Astrocyte (in vitro differentiated cells and primary cell): ENCODE data around the gene KIAA0408. TPM values are rescaled to one million over a fixed set of nuclear protein-coding genes. Genes with fewer than 3 reads are reported as not detected.

ENCODE experiments used
- DNase-seq: peaks from one replicate; pipeline ENCODE4 v3.0.0-alpha.2; 2010; ENCODE audit warnings: low read depth
- FAIRE-seq: peaks from 2 replicates; lab custom pipeline; 2011; peaks lifted over from hg19 to GRCh38; lab: Jason Lieb, UNC
- H2AFZ ChIP-seq: 2 replicates; pipeline ENCODE4 v1.6.0; 2012; ENCODE audit warnings: low read depth, low read length, inconsistent platforms
- H3K27ac ChIP-seq: 2 replicates; pipeline ENCODE4 v1.5.1; 2011; ENCODE audit warnings: low read depth, low read length, inconsistent platforms
- H3K27me3 ChIP-seq: 2 replicates; pipeline ENCODE4 v1.6.0; 2011; ENCODE audit warnings: low read length, inconsistent platforms; ENCODE audit not compliant: insufficient read depth
- H3K36me3 ChIP-seq: 2 replicates; pipeline ENCODE4 v1.5.1; 2011; ENCODE audit warnings: low read length, inconsistent platforms; ENCODE audit not compliant: insufficient read depth
- H3K4me1 ChIP-seq: 2 replicates; pipeline ENCODE4 v1.5.1; 2011; ENCODE audit warnings: low read length, inconsistent platforms; ENCODE audit not compliant: insufficient read depth
- H3K4me2 ChIP-seq: 2 replicates; pipeline ENCODE4 v1.6.0; 2012; ENCODE audit warnings: low read length, inconsistent platforms
- H3K4me3 ChIP-seq: 2 replicates; pipeline ENCODE4 v1.5.1; 2011; ENCODE audit warnings: low read depth, mild to moderate bottlenecking, low read length, inconsistent platforms; ENCODE audit not compliant: insufficient read depth
- H3K79me2 ChIP-seq: 2 replicates; pipeline ENCODE4 v1.6.0; 2012; ENCODE audit warnings: mild to moderate bottlenecking, low read length, inconsistent platforms; ENCODE audit not compliant: insufficient read depth
- H3K9ac ChIP-seq: 2 replicates; pipeline ENCODE4 v1.6.0; 2012; ENCODE audit warnings: mild to moderate bottlenecking, low read length, inconsistent platforms
- H3K9me3 ChIP-seq: 2 replicates; pipeline ENCODE4 v1.5.1; 2012; ENCODE audit warnings: low read depth, mild to moderate bottlenecking, low read length, inconsistent platforms; ENCODE audit not compliant: insufficient read depth
- H4K20me1 ChIP-seq: 2 replicates; pipeline ENCODE4 v1.6.0; 2012; ENCODE audit warnings: low read length, inconsistent platforms; ENCODE audit not compliant: insufficient read depth
- H3K27ac Mint-ChIP-seq: one replicate; pipeline ENCODE4 v1.8.0; 2021; ENCODE audit warnings: mild to moderate bottlenecking, mixed read lengths; ENCODE audit not compliant: unreplicated experiment
- H3K27me3 Mint-ChIP-seq: one replicate; pipeline ENCODE4 v1.8.0; 2021; ENCODE audit warnings: low read depth, mixed read lengths; ENCODE audit not compliant: unreplicated experiment
- H3K36me3 Mint-ChIP-seq: one replicate; pipeline ENCODE4 v1.8.0; 2021; ENCODE audit warnings: low read depth, mixed read lengths; ENCODE audit not compliant: unreplicated experiment
- H3K4me1 Mint-ChIP-seq: one replicate; pipeline ENCODE4 v1.8.0; 2021; ENCODE audit warnings: low read depth, mixed read lengths; ENCODE audit not compliant: unreplicated experiment
- H3K4me3 Mint-ChIP-seq: one replicate; pipeline ENCODE4 v1.8.0; 2021; ENCODE audit warnings: mild to moderate bottlenecking, moderate library complexity, mixed read lengths; ENCODE audit not compliant: unreplicated experiment
- H3K9me3 Mint-ChIP-seq: one replicate; pipeline ENCODE4 v1.8.0; 2021; ENCODE audit warnings: mild to moderate bottlenecking, mixed read lengths; ENCODE audit not compliant: unreplicated experiment
- CTCF ChIP-seq: IDR thresholded peaks from 2 replicates; pipeline ENCODE4 v1.5.1; 2011; ENCODE audit warnings: low read depth, mild to moderate bottlenecking, inconsistent platforms, low read length, moderate library complexity; ENCODE audit not compliant: insufficient read depth
- EZH2 ChIP-seq: IDR thresholded peaks from 2 replicates; pipeline ENCODE4 v1.6.1; 2012; ENCODE audit warnings: mild to moderate bottlenecking, low read length, inconsistent platforms; ENCODE audit not compliant: insufficient read depth
- total RNA-seq: library from RNA; stranded (reverse); gene quantifications from 2 replicates; pipeline ENCODE4 v1.2.1, GENCODE V29; 2021

Gene KIAA0408
- total RNA-seq, 1 donor from 2014 or later: 19.6 TPM

GRCh38 chr6:127475823-127476176 is 16.6 kb upstream of the KIAA0408 start:
- no peak overlapping the region for H3K9ac ChIP-seq
- H2AFZ ChIP-seq: no peak overlapping the region
- peaks cover 1% of the 10 kb centered on the region for H3K4me1 Mint-ChIP-seq
- no peaks in the 10 kb centered on the region for H4K20me1 ChIP-seq
- no peaks in the 10 kb centered on the region for H3K9me3 ChIP-seq
- no peaks in the 10 kb centered on the region for H3K79me2 ChIP-seq
- no peaks in the 10 kb centered on the region for H3K9me3 Mint-ChIP-seq
- H3K4me1 ChIP-seq: peaks cover 3% of the 10 kb centered on the region
- peaks cover 25% of the 10 kb centered on the region for H3K36me3 Mint-ChIP-seq
- FAIRE-seq (no peak), DNase-seq (no peak)
- no peaks in the 10 kb centered on the region for H3K27me3 ChIP-seq
- TF ChIP-seq CTCF: no peak
- no peak for TF ChIP-seq EZH2
- no peak overlapping the region for H3K27ac Mint-ChIP-seq
- no peak overlapping the region for H3K4me3 Mint-ChIP-seq
- no peak overlapping the region for H3K4me3 ChIP-seq
- H3K4me2 ChIP-seq: no peak overlapping the region
- no peak overlapping the region for H3K27ac ChIP-seq
- no peaks in the 10 kb centered on the region for H3K27me3 Mint-ChIP-seq
- peaks cover 20% of the 10 kb centered on the region for H3K36me3 ChIP-seq

GRCh38 chr6:127475135-127475822 is 16.1 kb upstream of the KIAA0408 start:
- H3K9me3 Mint-ChIP-seq: no peaks in the 10 kb centered on the region
- Histone ChIP-seq H3K4me2 (no peak overlapping the region), H3K4me3 (no peak overlapping the region), H3K9ac (no peak overlapping the region), H4K20me1 (no peaks in the 10 kb centered on the region), H3K9me3 (no peaks in the 10 kb centered on the region), H3K27ac (no peak overlapping the region), H3K79me2 (no peaks in the 10 kb centered on the region), H3K4me1 (no peaks in the 10 kb centered on the region), H2AFZ (no peak overlapping the region), H3K36me3 (peaks cover 20% of the 10 kb centered on the region), H3K27me3 (no peaks in the 10 kb centered on the region)
- FAIRE-seq (no peak), DNase-seq (no peak)
- no peak overlapping the region for H3K27ac Mint-ChIP-seq
- no peak overlapping the region for H3K4me3 Mint-ChIP-seq
- no peaks in the 10 kb centered on the region for H3K27me3 Mint-ChIP-seq
- TF ChIP-seq EZH2 (no peak), CTCF (no peak)
- peaks cover 1% of the 10 kb centered on the region for H3K4me1 Mint-ChIP-seq
- H3K36me3 Mint-ChIP-seq: peaks cover 27% of the 10 kb centered on the region
